NCI-H526 treated with DMSO at 0.1 percent for 48 hours (cell line): ENCODE measurements around the gene CPE.
"Not testable (repeated sequence)": the region's sequence is repeated elsewhere in the genome, so short reads cannot be mapped to it uniquely, and the experiment has no call there.

Experiments used
- DNase-seq: peaks from one replicate; lab custom pipeline; 2025; lab: John Stamatoyannopoulos, UW

CPE gene

DNA sequence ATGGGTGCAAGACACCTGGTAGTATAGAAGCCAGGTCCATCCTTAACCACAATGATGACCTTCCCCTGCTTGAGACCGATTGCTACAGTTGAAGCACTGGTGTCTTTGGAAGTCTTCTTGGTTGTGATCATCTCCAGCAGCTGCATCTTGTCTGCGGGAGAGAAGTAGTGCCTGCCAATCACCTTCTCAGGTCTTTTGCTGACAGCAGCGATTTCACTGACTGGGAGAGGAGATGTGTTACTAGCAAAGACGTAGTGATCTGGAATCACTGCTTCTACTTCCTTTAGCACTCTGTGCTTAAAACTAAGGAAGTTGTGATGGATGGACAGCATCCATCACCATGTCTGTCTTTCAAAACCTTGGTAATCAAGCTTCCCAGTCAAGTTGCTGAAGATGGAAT, 25.9 kb downstream of the CPE start:
- DNase-seq, result no peak

DNA sequence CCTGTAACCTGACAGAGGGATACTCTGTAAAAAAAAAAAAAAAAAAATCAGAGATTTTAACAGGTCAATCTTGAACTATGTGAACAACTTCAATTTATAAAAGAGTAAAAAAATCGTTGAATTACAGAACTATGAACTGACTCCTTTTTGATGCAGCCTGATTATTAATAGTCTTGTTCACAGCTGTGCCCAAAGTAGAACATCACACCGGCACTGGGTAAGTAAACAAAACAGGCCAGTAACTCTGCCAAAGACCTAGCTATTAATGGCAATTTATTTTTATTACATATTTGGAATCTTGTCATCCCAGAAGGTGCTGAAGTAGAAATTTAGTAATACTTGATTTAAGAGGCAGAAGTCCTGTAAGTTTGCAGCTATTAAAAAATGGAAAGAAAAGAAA, 31.4 kb downstream of the CPE start:
- no peak for DNase-seq

DNA sequence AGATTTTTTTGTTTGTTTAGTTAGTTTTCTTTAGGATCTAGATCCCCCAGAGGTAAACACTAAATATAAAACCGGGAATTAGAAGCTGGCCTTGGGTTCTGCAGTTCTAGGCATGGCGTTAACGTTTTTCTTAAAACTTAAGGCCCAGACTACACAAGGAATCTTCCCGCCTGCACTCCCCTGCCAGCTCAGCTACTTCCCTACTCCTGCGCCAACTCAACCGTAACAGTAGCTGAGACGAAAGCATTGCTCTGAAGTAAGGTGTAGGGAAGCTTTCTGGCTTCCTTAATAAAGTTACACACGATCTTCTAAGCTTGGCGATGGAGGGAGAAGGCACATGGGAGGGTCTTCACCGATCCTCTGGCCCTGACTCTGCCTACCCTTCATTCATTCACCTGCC, 37.1 kb downstream of the CPE start:
- no peak for DNase-seq

- no peak for DNase-seq
Measured at GRCh38 chr4:165418073-165418472, 39.3 kb downstream of the CPE start.

- no peak for DNase-seq
Measured at GRCh38 chr4:165425629-165426028, 46.8 kb downstream of the CPE start.

- no peak for DNase-seq
Measured at GRCh38 chr4:165426331-165426730, 47.5 kb downstream of the CPE start.

- DNase-seq, result no peak
Measured at GRCh38 chr4:165426823-165427222, 48.0 kb downstream of the CPE start.

DNA sequence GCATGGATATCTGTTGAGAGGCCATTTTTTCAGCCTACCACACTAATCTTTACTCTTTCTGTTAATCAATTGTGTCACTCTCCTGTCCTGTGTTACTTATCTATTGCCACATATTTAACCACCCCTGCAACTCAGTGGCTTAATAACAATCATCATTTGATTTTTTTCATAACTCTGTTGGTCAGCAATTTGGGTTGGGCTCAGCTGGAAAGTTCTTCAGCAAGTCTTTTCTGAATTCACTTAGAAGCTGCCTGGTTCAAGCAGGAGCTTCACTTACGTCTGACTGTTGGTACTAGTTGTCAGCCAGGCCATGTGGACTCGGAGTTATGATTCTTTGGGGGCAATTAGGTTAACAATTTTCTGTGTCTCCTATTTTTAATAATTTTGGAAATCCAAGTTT, 50.1 kb downstream of the CPE start:
- DNase-seq, result no peak

DNA sequence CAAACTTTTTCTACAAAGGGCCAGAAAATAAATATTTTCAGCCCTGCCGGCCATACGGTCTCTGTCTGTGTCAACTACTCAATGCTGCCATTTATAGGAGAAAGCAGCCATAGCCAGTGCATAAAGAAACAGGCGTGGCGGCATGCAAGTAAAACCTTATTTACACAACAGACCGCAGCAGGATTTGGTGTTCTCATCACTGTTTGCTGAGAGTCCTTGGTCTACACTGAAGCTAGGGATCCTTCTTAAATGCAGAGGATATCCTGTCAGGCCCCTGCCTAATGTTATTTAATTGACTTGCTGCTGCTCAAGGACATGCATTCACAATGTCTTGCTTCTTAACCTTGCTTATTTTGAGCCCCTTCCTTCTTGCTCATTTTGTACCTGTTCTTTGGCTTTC, 54.7 kb downstream of the CPE start:
- no peak for DNase-seq

GRCh38 chr4:165437691-165438090, 58.9 kb downstream of the CPE start:
- DNase-seq, result no peak

DNA sequence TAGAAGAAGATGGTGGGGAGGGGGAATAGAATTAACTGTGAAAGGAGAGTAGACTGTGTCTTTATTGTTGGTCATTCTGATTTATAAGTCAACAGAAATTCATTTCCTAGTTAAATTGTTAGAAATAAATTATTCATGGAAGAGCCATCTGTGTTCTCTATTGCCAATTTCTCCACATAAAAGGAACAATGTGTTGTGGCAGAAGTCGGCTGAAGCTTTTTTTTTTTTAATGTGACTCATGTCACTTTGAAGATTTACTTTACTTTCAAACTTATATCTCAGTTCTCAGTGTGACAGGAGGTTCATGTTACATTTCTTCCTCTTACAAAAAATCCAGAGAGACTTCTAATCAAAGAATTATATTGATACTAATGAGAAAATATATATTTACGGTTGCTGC, 60.5 kb downstream of the CPE start:
- DNase-seq, result no peak

GRCh38 chr4:165439981-165440380, 61.2 kb downstream of the CPE start:
- peak; percentile 23 for DNase-seq

- no peak for DNase-seq
Measured at GRCh38 chr4:165440415-165441158, 61.8 kb downstream of the CPE start.

GRCh38 chr4:165443276-165443675, 64.5 kb downstream of the CPE start:
- no peak for DNase-seq

- no peak for DNase-seq
Measured at GRCh38 chr4:165448700-165449099, 69.9 kb downstream of the CPE start.

- DNase-seq, result no peak
Measured at GRCh38 chr4:165449333-165449732, 70.5 kb downstream of the CPE start.

- DNase-seq, result no peak
Measured at GRCh38 chr4:165450871-165451270, 72.1 kb downstream of the CPE start.

- DNase-seq, result not testable (repeated sequence)
Measured at GRCh38 chr4:165453140-165453539, 74.3 kb downstream of the CPE start.

DNA sequence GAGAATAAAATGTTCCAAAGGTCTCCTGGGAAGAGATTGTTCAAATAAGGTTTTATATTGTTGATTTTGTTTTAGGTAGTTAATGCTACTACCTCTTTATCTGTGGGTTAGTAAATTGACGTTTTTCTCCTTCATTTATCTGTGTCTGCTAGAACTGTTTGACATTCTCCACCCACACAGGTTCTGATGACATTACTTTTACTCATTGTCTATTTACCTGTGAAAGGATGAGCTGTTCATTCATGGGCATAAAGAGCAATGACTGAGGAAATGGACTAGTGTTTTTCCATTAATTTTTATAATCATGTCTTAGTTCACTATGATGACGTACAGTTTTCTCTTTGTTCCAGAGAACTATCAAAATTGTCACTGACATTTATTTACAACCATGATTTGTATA, 75.6 kb downstream of the CPE start:
- no peak for DNase-seq

- no peak for DNase-seq
Measured at GRCh38 chr4:165457793-165458192, 79.0 kb downstream of the CPE start.

GRCh38 chr4:165458471-165458870, 79.7 kb downstream of the CPE start:
- no peak for DNase-seq

GRCh38 chr4:165461159-165461821, 82.5 kb downstream of the CPE start:
- DNase-seq, result no peak

GRCh38 chr4:165462009-165462408, 83.2 kb downstream of the CPE start:
- DNase-seq, result no peak

DNA sequence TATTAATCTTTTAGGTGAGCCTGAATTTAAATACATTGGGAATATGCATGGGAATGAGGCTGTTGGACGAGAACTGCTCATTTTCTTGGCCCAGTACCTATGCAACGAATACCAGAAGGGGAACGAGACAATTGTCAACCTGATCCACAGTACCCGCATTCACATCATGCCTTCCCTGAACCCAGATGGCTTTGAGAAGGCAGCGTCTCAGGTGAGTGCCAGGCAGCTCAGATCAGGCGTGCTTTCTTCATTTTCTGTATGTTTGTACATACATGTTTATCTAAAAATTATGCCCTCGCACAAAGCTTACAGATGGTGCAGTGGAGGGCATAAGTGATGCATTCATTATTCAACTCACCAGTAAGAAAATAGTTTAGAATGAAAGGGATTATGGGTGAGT, 85.6 kb downstream of the CPE start:
- DNase-seq, result no peak
